Raji (cell line): ENCODE measurements around the gene ADAMTS4.

Source experiments
- POLR2A ChIP-seq: IDR thresholded peaks from 2 replicates; pipeline ENCODE4 v1.6.1; 2011; ENCODE audit warnings: low read depth, low read length, control low read depth; ENCODE audit not compliant: insufficient read depth

Gene ADAMTS4

GRCh38 chr1:161201836-161202712 lies 3.2 kb upstream of the ADAMTS4 start, which contains the start of gene NDUFS2:
Gene NDUFS2 (plus strand): TSS chr1:161202367. CDS start chr1:161202386, 19 bp downstream.
- peak; percentile 85 for TF ChIP-seq POLR2A

GRCh38 chr1:161200992-161201835 lies 2.4 kb upstream of the ADAMTS4 start:
- no peak for TF ChIP-seq POLR2A

GRCh38 chr1:161200421-161200991 lies 1.7 kb upstream of the ADAMTS4 start:
- no peak for TF ChIP-seq POLR2A

GRCh38 chr1:161199506-161200139 lies 769 bp upstream of the ADAMTS4 start:
- no peak for TF ChIP-seq POLR2A

GRCh38 chr1:161198194-161198896 lies 509 bp downstream of the ADAMTS4 start:
- TF ChIP-seq POLR2A = no peak

GRCh38 chr1:161197560-161198193 lies 1.2 kb downstream of the ADAMTS4 start:
- TF ChIP-seq POLR2A = no peak

GRCh38 chr1:161196521-161197451 lies 2.1 kb downstream of the ADAMTS4 start:
- TF ChIP-seq POLR2A = no peak

GRCh38 chr1:161196111-161196510 lies 2.7 kb downstream of the ADAMTS4 start:
- TF ChIP-seq POLR2A = no peak

- no peak for TF ChIP-seq POLR2A
Measured at GRCh38 chr1:161195171-161195570, 3.7 kb downstream of the ADAMTS4 start.

GRCh38 chr1:161193561-161194235 lies 5.2 kb downstream of the ADAMTS4 start:
- no peak for TF ChIP-seq POLR2A

- TF ChIP-seq POLR2A = no peak
Measured at GRCh38 chr1:161192476-161193465, 6.1 kb downstream of the ADAMTS4 start.
